Measurements from ENCODE around the gene RARS2. TPM values are rescaled to one million over a fixed set of nuclear protein-coding genes. Genes with fewer than 3 reads are reported as not detected.

Gene RARS2
- total RNA-seq, 4 donors from 2014 or later, result 25.1 to 28.3 (median 26.9) TPM

GRCh38 chr6:87574237-87574804, 15.5 kb downstream of the RARS2 start:
- no peaks in the 10 kb centered on the region for H3K9me3 ChIP-seq
- intact Hi-C loops (cut with DNase I; ENCODE audit: low total_unique reads) (no loop called here), in situ Hi-C loops (cut with MboI; ENCODE audit: low pct_ligation_motif_present in 1 of 4, low pct_unique_long_range_greater_than_20kb in 1 of 4, low sequenced_read_pairs in 3 of 4) (no loop called here)
- no peaks in the 10 kb centered on the region for H3K27me3 ChIP-seq
- H3K4me1 ChIP-seq, result peaks cover 7 to 45% (median 28%) of the 10 kb centered on the region in 4 donors
- H3K27ac ChIP-seq, result no peak overlapping the region
- no peak for DNase-seq
- no peaks in the 10 kb centered on the region for H3K36me3 ChIP-seq
- TF ChIP-seq POLR2AphosphoS5 (IDR thresholded peaks at IDR 0.05) (no peak), POLR2A (IDR thresholded peaks at IDR 0.05) (no peak), EP300 (IDR thresholded peaks at IDR 0.05; ENCODE audit: low read depth) (no peak)
- TF ChIP-seq, protein P1, sequence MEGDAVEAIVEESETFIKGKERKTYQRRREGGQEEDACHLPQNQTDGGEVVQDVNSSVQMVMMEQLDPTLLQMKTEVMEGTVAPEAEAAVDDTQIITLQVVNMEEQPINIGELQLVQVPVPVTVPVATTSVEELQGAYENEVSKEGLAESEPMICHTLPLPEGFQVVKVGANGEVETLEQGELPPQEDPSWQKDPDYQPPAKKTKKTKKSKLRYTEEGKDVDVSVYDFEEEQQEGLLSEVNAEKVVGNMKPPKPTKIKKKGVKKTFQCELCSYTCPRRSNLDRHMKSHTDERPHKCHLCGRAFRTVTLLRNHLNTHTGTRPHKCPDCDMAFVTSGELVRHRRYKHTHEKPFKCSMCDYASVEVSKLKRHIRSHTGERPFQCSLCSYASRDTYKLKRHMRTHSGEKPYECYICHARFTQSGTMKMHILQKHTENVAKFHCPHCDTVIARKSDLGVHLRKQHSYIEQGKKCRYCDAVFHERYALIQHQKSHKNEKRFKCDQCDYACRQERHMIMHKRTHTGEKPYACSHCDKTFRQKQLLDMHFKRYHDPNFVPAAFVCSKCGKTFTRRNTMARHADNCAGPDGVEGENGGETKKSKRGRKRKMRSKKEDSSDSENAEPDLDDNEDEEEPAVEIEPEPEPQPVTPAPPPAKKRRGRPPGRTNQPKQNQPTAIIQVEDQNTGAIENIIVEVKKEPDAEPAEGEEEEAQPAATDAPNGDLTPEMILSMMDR (IDR thresholded peaks at IDR 0.05), result no peak
- no peak overlapping the region for H3K4me3 ChIP-seq
- WGBS, 2 donors (ENCODE audit: low coverage in 1 of 2), result 51 to 56% methylated on average over 2 of the region's 2 CpGs

- Histone ChIP-seq H3K27me3 (no peaks in the 10 kb centered on the region), H3K27ac (no peak overlapping the region), H3K36me3 (no peaks in the 10 kb centered on the region), H3K9me3 (no peaks in the 10 kb centered on the region), H3K4me1 (peaks cover 7 to 45% (median 28%) of the 10 kb centered on the region in 4 donors), H3K4me3 (no peak overlapping the region)
- TF ChIP-seq EP300 (IDR thresholded peaks at IDR 0.05; ENCODE audit: low read depth), result no peak
- TF ChIP-seq, protein P1 (IDR thresholded peaks at IDR 0.05), result no peak
- TF ChIP-seq POLR2A (IDR thresholded peaks at IDR 0.05), result no peak
- TF ChIP-seq POLR2AphosphoS5 (IDR thresholded peaks at IDR 0.05), result no peak
- in situ Hi-C loops (cut with MboI; ENCODE audit: low pct_ligation_motif_present in 1 of 4, low pct_unique_long_range_greater_than_20kb in 1 of 4, low sequenced_read_pairs in 3 of 4), result no loop called here
- DNase-seq, result no peak
- intact Hi-C loops (cut with DNase I; ENCODE audit: low total_unique reads), result no loop called here
- 93 to 97% methylated on average over 4 to 5 of the region's 5 CpGs for WGBS, 2 donors (ENCODE audit: low coverage in 1 of 2)
These were observed 16.3 kb downstream of the RARS2 start for GRCh38 chr6:87573307-87574024.

GRCh38 chr6:87572883-87573282, 16.9 kb downstream of the RARS2 start:
- Histone ChIP-seq H3K36me3 (no peaks in the 10 kb centered on the region), H3K4me3 (no peak overlapping the region), H3K4me1 (peaks cover 7 to 45% (median 28%) of the 10 kb centered on the region in 4 donors), H3K27me3 (no peaks in the 10 kb centered on the region), H3K27ac (no peak overlapping the region), H3K9me3 (no peaks in the 10 kb centered on the region)
- intact Hi-C loops (cut with DNase I; ENCODE audit: low total_unique reads), result no loop called here
- in situ Hi-C loops (cut with MboI; ENCODE audit: low pct_ligation_motif_present in 1 of 4, low pct_unique_long_range_greater_than_20kb in 1 of 4, low sequenced_read_pairs in 3 of 4), result no loop called here
- TF ChIP-seq, protein P1 (IDR thresholded peaks at IDR 0.05), result no peak
- no peak for TF ChIP-seq EP300 (IDR thresholded peaks at IDR 0.05; ENCODE audit: low read depth)
- no peak for DNase-seq
- 71 to 80% methylated on average over 3 of the region's 3 CpGs for WGBS, 2 donors (ENCODE audit: low coverage in 1 of 2)

DNA sequence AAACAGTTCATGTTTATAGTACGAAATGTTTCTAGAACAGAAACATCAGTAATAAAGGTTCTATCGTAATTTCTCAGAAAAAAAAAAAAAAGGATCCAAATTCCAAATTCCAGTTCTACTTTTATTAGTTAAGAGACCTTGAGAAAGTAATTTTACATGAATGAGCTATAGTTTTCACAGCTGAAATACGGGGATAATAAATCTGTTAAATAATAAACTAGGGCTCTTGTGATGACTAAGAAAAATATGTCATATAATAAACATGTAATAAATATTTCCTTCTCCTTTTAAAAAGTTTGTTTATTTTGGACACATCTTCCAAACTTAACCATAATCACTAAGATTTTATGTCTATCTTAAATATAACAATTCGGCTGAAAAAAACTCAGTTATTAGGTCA, 17.8 kb downstream of the RARS2 start:
- Histone ChIP-seq H3K9me3 (no peaks in the 10 kb centered on the region), H3K27ac (no peak overlapping the region), H3K4me1 (peaks cover 7 to 45% (median 28%) of the 10 kb centered on the region in 4 donors), H3K4me3 (no peak overlapping the region), H3K27me3 (no peaks in the 10 kb centered on the region), H3K36me3 (no peaks in the 10 kb centered on the region)
- in situ Hi-C loops (cut with MboI; ENCODE audit: low pct_ligation_motif_present in 1 of 4, low pct_unique_long_range_greater_than_20kb in 1 of 4, low sequenced_read_pairs in 3 of 4) (no loop called here), intact Hi-C loops (cut with DNase I; ENCODE audit: low total_unique reads) (no loop called here)
- DNase-seq, result no peak
- TF ChIP-seq POLR2A (IDR thresholded peaks at IDR 0.05) (no peak), EP300 (IDR thresholded peaks at IDR 0.05; ENCODE audit: low read depth) (no peak), POLR2AphosphoS5 (IDR thresholded peaks at IDR 0.05) (no peak)
- TF ChIP-seq, protein P1 (IDR thresholded peaks at IDR 0.05), result no peak
- WGBS, 2 donors (ENCODE audit: low coverage in 1 of 2), result 32 to 39% methylated on average over 4 of the region's 4 CpGs

All from transverse colon (tissue), 4 donors.